Islet of Langerhans (tissue), 1 donor: ENCODE results near the gene ZNF627.
A peak's percentile ranks its signal among the peaks of the same experiment; 100 is the strongest.
"Not testable (repeated sequence)": the region's sequence is repeated elsewhere in the genome, so short reads cannot be mapped to it uniquely, and the experiment has no call there.

Source experiments
- FAIRE-seq: peaks from one replicate; lab custom pipeline; 2011; peaks lifted over from hg19 to GRCh38; lab: Jason Lieb, UNC

The ZNF627 gene

DNA sequence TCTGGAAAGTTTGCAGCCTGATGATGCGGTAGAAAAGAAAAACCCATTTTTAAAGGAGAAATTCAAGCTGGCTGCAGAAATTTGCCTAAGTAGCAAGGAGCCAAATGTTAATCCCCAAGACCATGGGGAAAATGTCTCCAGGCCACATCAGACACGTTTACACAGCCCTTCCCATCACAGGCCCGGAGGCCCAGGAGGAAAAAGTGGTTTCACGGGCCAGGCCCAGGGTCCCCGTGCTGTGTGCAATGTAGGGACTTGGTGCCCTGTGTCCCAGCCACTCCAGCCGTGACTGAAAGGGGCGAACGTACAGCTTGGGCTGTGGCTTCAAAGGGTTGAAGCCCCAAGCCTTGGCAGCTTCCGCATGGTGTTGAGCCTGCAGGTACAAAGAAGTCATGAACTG, 35.9 kb downstream of the ZNF627 start:
- FAIRE-seq: no peak

- not testable (repeated sequence) for FAIRE-seq
Measured at GRCh38 chr19:11634018-11634662, 36.9 kb downstream of the ZNF627 start.

GRCh38 chr19:11639245-11639601, 41.9 kb downstream of the ZNF627 start:
- no peak for FAIRE-seq

DNA sequence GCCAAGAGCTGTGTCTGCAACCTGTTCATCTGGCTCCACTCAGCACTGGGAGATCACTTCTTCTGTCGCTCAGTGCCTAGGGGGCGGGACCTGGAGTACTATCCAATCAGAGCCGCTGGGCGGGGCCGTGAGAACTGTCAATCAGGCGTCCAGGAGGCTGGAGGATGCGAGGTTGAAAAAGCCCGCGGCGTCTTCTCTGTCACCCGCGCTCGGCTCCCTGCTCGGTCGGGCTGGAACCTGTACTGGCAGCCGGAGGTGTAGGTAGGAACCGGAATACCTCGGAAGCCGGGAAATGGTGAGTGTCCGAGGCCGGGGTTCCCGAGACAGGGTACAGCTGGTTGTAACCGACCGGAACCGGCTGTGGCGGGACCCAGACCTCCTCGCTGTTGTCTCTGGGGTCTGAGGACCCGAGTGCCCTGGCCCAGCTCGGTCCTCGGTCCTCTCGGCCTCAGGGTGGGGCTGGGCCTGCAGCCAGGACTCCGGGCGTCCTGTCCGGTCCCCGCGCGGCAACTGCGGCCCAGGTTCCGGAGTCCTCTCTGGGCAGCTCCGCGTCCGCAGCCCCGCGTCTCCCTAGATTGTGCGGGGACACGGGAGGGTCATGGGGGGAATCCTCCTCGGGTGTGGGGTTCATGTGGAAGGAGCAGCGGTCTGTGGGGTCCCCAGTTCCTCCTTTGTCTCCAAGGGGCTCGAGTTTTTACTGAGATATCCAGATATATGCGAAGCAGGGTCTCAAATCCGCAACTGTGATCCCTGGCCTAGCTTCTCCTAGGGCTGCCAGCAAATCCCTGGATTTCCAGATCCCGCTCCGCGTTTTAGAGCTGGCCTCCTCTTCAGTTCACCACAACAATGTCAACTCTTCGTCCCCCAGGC, 42.6 kb downstream of the ZNF627 start:
- peak; percentile 82 for FAIRE-seq

- FAIRE-seq: no peak
Measured at GRCh38 chr19:11641244-11641643, 44.0 kb downstream of the ZNF627 start.

DNA sequence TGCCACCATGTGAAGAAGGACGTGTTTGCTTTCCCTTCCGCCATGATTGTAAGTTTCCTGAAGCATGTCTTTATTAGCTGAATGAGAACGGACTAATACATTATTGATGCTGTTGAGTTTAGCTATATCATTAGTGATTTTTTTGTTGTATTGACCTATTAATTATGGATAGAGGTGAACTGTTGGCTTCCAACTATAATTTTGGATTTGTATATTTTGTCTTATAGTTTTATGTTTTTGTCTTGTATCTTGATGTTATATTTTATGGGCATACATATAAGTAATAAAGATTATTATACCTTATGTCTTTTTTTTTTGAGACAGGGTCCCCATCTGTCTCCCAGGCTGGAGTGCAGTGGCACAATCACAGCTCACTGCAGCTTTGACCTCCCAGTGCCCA, 45.6 kb downstream of the ZNF627 start:
- no peak for FAIRE-seq

DNA sequence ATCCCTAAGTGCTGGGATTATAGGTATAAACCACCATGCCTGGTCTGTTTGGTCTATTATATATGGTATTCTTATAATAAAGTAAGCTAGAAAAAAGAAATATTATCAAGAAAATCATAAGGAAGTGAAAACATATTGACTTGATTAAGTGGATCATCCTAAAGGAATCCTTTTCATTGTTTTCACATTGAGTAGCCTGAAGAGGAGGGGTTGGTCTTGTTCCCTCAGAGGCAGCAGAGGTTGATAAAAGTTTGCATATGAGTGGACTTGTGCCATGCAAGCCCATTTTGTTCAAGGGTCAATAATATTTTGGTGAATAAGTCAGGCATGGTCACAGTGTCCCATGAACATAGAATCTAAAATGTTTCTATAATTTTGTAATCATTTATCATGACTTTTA, 52.7 kb downstream of the ZNF627 start:
- FAIRE-seq: no peak

DNA sequence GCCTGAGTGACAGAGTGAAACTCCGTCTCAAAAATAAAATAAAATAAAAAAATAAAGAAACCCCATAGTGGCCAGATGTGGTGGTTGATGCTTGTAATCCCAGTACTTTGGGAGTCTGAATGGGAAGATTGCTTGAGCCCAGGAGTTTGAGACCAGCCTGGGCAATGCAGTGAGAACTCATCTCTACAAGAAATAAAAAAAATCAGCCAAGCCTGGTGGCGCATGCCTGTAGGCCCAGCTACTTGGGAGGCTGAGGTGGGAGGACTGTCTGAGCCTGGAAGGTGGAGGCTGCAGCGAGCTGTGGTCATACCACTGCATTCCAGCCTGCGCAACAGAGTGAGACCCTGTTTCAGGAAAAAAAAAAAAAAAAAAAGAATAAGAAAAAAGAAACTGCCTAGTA, 53.8 kb downstream of the ZNF627 start:
- FAIRE-seq: no peak

- no peak for FAIRE-seq
Measured at GRCh38 chr19:11652056-11652455, 54.8 kb downstream of the ZNF627 start.

- FAIRE-seq: no peak
Measured at GRCh38 chr19:11652492-11652891, 55.2 kb downstream of the ZNF627 start.

- no peak for FAIRE-seq
Measured at GRCh38 chr19:11656535-11656934, 59.3 kb downstream of the ZNF627 start.

DNA sequence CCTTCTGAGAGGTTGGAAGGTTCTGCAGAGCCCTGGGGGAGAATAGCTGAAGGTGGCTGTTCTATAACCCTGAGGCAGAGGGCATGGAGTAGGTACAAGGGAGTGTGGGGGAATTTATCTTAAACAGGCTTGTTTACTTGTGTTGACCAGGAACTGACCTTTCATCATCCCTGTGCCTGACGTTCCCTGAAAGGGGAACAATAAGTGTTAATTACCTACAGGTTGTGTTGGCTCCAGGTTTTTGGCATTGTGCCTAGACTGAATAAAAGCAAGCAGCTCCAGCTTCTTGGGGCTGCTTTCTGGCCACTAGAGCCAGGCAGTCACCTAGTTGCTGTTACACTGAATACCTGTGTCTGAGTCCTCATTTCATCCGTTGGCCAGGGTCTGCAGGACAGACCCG, 60.0 kb downstream of the ZNF627 start:
- no peak for FAIRE-seq

- FAIRE-seq: no peak
Measured at GRCh38 chr19:11658970-11659369, 61.7 kb downstream of the ZNF627 start.

DNA sequence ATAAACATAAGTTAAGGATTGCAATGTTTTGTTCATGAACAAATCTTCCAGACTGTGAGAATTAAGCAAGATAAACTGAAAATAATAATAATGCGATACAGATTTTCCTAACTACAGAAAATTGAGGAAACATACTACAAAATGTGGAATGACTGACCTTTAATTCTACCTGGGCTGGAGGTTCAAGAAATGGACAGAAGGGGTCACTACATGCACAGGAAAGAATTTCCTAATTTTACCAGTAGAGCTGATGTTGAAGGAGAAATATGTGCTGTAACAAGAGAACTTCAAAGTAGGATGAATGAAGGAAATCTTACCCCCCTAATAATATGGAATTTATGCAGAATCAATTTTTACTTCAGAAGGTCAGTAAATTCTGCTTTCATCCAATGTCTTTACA, 62.3 kb downstream of the ZNF627 start:
- FAIRE-seq: no peak

DNA sequence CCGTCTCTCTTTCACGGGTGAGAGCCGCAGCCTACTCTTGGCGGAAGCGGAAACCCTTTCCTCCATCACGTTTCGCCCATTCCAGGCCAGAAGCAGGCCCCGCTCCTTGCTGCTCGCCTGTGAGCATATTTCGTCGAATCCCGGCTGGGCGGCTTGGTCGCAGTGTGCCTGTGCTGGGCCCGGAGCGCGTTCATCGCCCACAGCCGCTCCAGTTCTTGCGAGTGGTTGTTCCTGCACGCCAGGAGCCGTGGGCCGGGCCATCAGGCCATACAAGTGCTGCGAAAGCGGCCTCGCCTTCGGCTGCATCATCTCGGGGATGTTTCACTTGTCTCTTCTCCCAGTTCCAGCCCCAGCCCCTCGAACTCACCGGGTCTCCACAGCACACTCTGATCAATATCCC, 65.0 kb downstream of the ZNF627 start:
- FAIRE-seq: no peak

GRCh38 chr19:11663181-11663591, 65.9 kb downstream of the ZNF627 start:
- no peak for FAIRE-seq
